ENCODE results near the gene EIF2B2. TPM values are rescaled to one million over a fixed set of nuclear protein-coding genes. Genes with fewer than 3 reads are reported as not detected.

EIF2B2 gene
- 65.4 and 81.2 TPM in 2 replicates for total RNA-seq

DNA sequence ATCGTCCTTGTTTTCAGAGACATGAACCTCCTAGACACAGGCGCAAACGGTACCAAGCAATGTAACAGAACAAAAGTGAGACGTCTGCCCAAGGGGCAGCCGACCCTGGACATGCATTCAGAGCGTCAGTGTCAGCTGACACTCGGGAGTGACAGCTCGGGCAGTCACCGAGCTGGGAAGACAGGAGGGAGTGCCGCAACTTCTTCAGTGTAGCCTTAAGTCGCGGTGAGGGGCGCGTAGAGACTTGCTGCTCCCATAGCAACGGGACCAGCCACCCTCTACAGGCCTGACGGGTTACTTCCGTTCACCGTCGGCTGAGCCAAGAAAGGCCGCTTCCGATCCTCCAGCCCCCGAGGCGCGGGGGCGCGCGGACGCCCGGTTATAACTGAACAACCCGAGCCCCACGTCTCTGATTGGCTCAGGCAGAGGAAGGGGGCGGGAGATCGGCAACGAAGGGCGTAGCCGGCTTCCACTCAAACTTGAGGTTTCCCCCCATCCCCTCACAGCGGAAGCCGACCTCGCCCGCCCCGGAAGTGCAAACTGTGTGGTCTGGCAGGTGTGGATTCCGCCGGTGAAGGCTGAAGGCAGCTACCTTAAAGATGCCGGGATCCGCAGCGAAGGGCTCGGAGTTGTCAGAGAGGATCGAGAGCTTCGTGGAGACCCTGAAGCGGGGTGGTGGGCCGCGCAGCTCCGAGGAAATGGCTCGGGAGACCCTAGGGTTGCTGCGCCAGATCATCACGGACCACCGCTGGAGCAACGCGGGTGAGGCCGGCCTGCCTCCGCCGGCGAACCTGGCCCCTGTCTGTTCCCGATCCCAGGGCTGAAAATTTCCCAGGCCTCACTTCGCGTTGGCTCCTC, at the start of gene EIF2B2:
Gene EIF2B2, plus strand, starts transcription at position 530 of the 858 bp plus-strand sequence. Its CDS starts 70 bp downstream, at position 600.

GRCh38 chr14:74955229-74956026, 47.3 kb upstream of the EIF2B2 start, which contains the start of gene PGF:
PGF (minus strand) TSS chr14:74955597; CDS start chr14:74955242, 355 bp downstream.

DNA sequence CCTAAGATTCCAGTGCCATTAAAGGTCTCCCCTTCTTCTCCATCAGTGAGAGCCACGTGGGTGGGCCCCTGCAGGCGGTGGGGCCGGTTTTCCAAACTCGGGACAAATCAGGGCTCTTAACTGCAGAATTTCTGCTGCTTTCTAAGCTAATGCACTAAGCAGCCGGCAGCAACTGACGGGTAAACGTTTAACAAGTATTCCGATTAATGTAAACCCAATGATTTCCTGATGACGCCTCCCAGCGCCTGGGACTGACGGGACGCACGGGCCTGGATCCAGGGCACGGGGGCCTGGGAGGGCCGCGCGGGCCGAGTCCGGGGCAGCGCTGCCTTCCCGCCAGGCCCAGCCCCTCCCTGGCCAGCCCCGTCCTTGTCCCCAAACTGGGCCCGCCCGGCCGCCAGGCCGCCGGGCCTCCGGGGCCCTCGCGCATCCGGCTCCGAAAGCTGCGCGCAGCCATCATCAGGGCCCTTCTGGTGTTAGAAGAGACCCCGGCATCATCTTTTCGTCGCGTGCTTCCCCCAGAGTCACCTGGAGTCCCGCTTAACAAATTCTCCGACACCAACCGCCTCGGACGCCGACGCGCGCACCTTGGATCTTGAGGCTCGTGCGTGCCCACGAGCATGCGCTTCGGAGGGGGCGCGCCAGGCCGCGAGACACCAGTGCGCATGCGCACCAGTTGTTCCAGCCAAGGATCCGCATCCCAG, 48.3 kb downstream of the EIF2B2 start, which contains the start of gene MLH3:
Gene MLH3, minus strand, starts transcription at position 616 of the 704 bp plus-strand sequence. CDS start 1,812 bp downstream, outside the sequence.

Other genes starting within 250 kb of the EIF2B2 start
- 14.4 and 18.1 TPM in 2 replicates for gene YLPM1, start 239.6 kb upstream of the EIF2B2 start, total RNA-seq
- gene PROX2, start 126.8 kb upstream of the EIF2B2 start, total RNA-seq: not detected in 2 replicates
- gene DLST, start 121.0 kb upstream of the EIF2B2 start, total RNA-seq: 67.1 and 70.2 TPM in 2 replicates
- gene RPS6KL1, start 79.7 kb upstream of the EIF2B2 start, total RNA-seq: 2.1 and 3.3 TPM in 2 replicates
- 44.9 and 50.9 TPM in 2 replicates for gene PGF, start 47.3 kb upstream of the EIF2B2 start, total RNA-seq
- 6.8 and 12.2 TPM in 2 replicates for gene MLH3, start 48.5 kb downstream of the EIF2B2 start, total RNA-seq
- gene ACYP1, start 61.1 kb downstream of the EIF2B2 start, total RNA-seq: 9.1 and 27.3 TPM in 2 replicates
- gene ZC2HC1C, start 66.7 kb downstream of the EIF2B2 start, total RNA-seq: 0.57 TPM in 1 of 2 replicates, not detected in the other
- gene NEK9, start 124.1 kb downstream of the EIF2B2 start, total RNA-seq: 11.4 and 20.8 TPM in 2 replicates
- gene TMED10, start 173.7 kb downstream of the EIF2B2 start, total RNA-seq: 259 and 317 TPM in 2 replicates